Small intestine (tissue), 7 donors: ENCODE measurements around the gene ENO1. TPM values are rescaled to one million over a fixed set of nuclear protein-coding genes. Genes with fewer than 3 reads are reported as not detected.
A peak's percentile ranks its signal among the peaks of the same experiment; 100 is the strongest.

Experiments
- DNase-seq, 2 donors: peaks; one replicate each; pipeline versions ENCODE4 v3.0.0 to v3.0.0-alpha.2; 2013
- FAIRE-seq: peaks from 2 replicates; lab custom pipeline; 2012; peaks lifted over from hg19 to GRCh38; lab: Jason Lieb, UNC
- H3K27ac ChIP-seq, 3 donors: one replicate each; pipeline ENCODE4 v1.5.1; 2013; ENCODE audit warnings: low read length in 2 of 3, mild to moderate bottlenecking in 2 of 3, control low read depth in 1 of 3, inconsistent platforms in 1 of 3, low read depth in 1 of 3, moderate library complexity in 1 of 3
- H3K27me3 ChIP-seq, 3 donors: one replicate each; pipeline ENCODE4 v1.6.1; 2013; ENCODE audit warnings: low read length in 3 of 3, inconsistent platforms in 1 of 3; ENCODE audit not compliant: control insufficient read depth in 3 of 3, insufficient read depth in 3 of 3
- H3K36me3 ChIP-seq, 3 donors: one replicate each; pipeline ENCODE4 v1.6.1; 2013; ENCODE audit warnings: low read length in 3 of 3, inconsistent platforms in 1 of 3, low read depth in 1 of 3, mild to moderate bottlenecking in 1 of 3, moderate library complexity in 1 of 3; ENCODE audit not compliant: control insufficient read depth in 3 of 3, insufficient read depth in 2 of 3
- H3K4me1 ChIP-seq, 3 donors: one replicate each; pipeline ENCODE4 v1.6.1; 2013; ENCODE audit warnings: low read length in 2 of 3, inconsistent platforms in 1 of 3, low read depth in 1 of 3, mild to moderate bottlenecking in 1 of 3, moderate library complexity in 1 of 3; ENCODE audit not compliant: control insufficient read depth in 3 of 3, insufficient read depth in 2 of 3
- H3K4me3 ChIP-seq, 3 donors: one replicate each; pipeline ENCODE4 v1.5.1; 2013; ENCODE audit warnings: low read length in 3 of 3, control low read depth in 1 of 3, inconsistent platforms in 1 of 3, low read depth in 1 of 3, mild to moderate bottlenecking in 1 of 3, moderate library complexity in 1 of 3
- H3K9me3 ChIP-seq, 2 donors: one replicate each; pipeline ENCODE4 v1.6.1; 2013; ENCODE audit warnings: low read depth in 1 of 2, low read length in 1 of 2; ENCODE audit not compliant: control insufficient read depth in 2 of 2, insufficient read depth in 1 of 2
- WGBS, 3 donors: extraction: QIAGEN DNeasy Blood & Tissue Kit; methylation state at CpG; one replicate each; pipeline ENCODE4 v1.1.7; 2013; 5-methylcytosine and 5-hydroxymethylcytosine counted together
- polyA plus RNA-seq, 4 donors: library from polyadenylated mRNA; stranded (reverse) in 3 of 4; unstranded in 1 of 4; fragments of 200-250 nt in 3 of 4; fragments of 120-200 nt in 1 of 4; gene quantifications; one replicate each; pipeline versions ENCODE4 v1.2.1 to v1.2.3, GENCODE V29; 2013
- donor health status: healthy with polysubstance abuse.
- donor health status: control.
- donor health status: control.
- donor health status: Bipolar disorder and iron deficiency.
- donor health status: healthy.

Gene ENO1
- polyA plus RNA-seq, 4 donors = 491 to 829 (median 592) TPM

GRCh38 chr1:8871539-8871935, 6.9 kb downstream of the ENO1 start:
- no peaks in the 10 kb centered on the region for H3K9me3 ChIP-seq
- no peak overlapping the region for H3K4me3 ChIP-seq
- peak overlapping the region; percentile 2 to 18 (median 6) for H3K27ac ChIP-seq
- H3K36me3 ChIP-seq = peaks cover 22 to 90% (median 30%) of the 10 kb centered on the region in 3 donors
- 31 to 70% (median 54%) methylated on average over 7 of the region's 7 CpGs for WGBS, 3 donors
- peaks cover 9 to 65% (median 21%) of the 10 kb centered on the region in 3 donors for H3K4me1 ChIP-seq
- FAIRE-seq (no peak), DNase-seq (peak; percentile 63 to 82)
- no peaks in the 10 kb centered on the region for H3K27me3 ChIP-seq

- Histone ChIP-seq H3K4me3 (no peak overlapping the region), H3K4me1 (peaks cover 9 to 60% (median 18%) of the 10 kb centered on the region in 3 donors), H3K27ac (peak overlapping the region; percentile 6 to 19 (median 6)), H3K27me3 (no peaks in the 10 kb centered on the region), H3K9me3 (no peaks in the 10 kb centered on the region), H3K36me3 (peaks cover 24 to 94% (median 35%) of the 10 kb centered on the region in 3 donors)
- DNase-seq = peak in 1 of 2 donors; percentile 32
- 62 to 77% (median 67%) methylated on average over 18 of the region's 18 CpGs for WGBS, 3 donors
- FAIRE-seq = no peak
These were observed 7.6 kb downstream of the ENO1 start for GRCh38 chr1:8870616-8871538.

- peaks cover 9 to 52% (median 12%) of the 10 kb centered on the region in 3 donors for H3K4me1 ChIP-seq
- DNase-seq (peak; percentile 31 to 54), FAIRE-seq (no peak)
- H3K4me3 ChIP-seq = no peak overlapping the region
- 22 to 61% (median 43%) methylated on average over 6 of the region's 6 CpGs for WGBS, 3 donors
- H3K27me3 ChIP-seq = no peaks in the 10 kb centered on the region
- peak overlapping the region in 1 of 3 donors; percentile 19 for H3K27ac ChIP-seq
- H3K36me3 ChIP-seq = peaks cover 31 to 95% (median 41%) of the 10 kb centered on the region in 3 donors
- H3K9me3 ChIP-seq = no peaks in the 10 kb centered on the region
These were observed 8.4 kb downstream of the ENO1 start for GRCh38 chr1:8870103-8870502.

GRCh38 chr1:8867878-8868567, 10.5 kb downstream of the ENO1 start:
- Histone ChIP-seq H3K4me3 (no peak overlapping the region), H3K36me3 (peaks cover 41 to 96% (median 52%) of the 10 kb centered on the region in 3 donors), H3K4me1 (peaks cover 5 to 34% (median 6%) of the 10 kb centered on the region in 3 donors), H3K27me3 (no peaks in the 10 kb centered on the region), H3K27ac (no peak overlapping the region), H3K9me3 (no peaks in the 10 kb centered on the region)
- no peak for DNase-seq
- 80 to 85% (median 83%) methylated on average over 5 of the region's 5 CpGs for WGBS, 3 donors
- no peak for FAIRE-seq

- peaks cover 49 to 97% (median 54%) of the 10 kb centered on the region in 3 donors for H3K36me3 ChIP-seq
- DNase-seq = no peak
- no peaks in the 10 kb centered on the region for H3K9me3 ChIP-seq
- no peak overlapping the region for H3K27ac ChIP-seq
- no peak for FAIRE-seq
- 80 to 88% (median 82%) methylated on average over 11 of the region's 11 CpGs for WGBS, 3 donors
- H3K4me3 ChIP-seq = no peak overlapping the region
- no peaks in the 10 kb centered on the region for H3K27me3 ChIP-seq
- peaks cover 0 to 22% (median 6%) of the 10 kb centered on the region in 3 donors for H3K4me1 ChIP-seq
These were observed 11.6 kb downstream of the ENO1 start for GRCh38 chr1:8866792-8867415.

GRCh38 chr1:8866173-8866791, 12.2 kb downstream of the ENO1 start:
- no peak for FAIRE-seq
- H3K36me3 ChIP-seq = peaks cover 47 to 97% (median 55%) of the 10 kb centered on the region in 3 donors
- WGBS, 3 donors = 89 to 94% (median 92%) methylated on average over 10 of the region's 10 CpGs

GRCh38 chr1:8864713-8865344, 13.7 kb downstream of the ENO1 start:
- no peak for DNase-seq
- Histone ChIP-seq H3K9me3 (no peaks in the 10 kb centered on the region), H3K27ac (no peak overlapping the region), H3K36me3 (peaks cover 52 to 98% (median 57%) of the 10 kb centered on the region in 3 donors), H3K4me3 (no peak overlapping the region), H3K27me3 (no peaks in the 10 kb centered on the region), H3K4me1 (peaks cover 0 to 3% (median 0%) of the 10 kb centered on the region in 3 donors)
- WGBS, 3 donors = 87 to 91% (median 91%) methylated on average over 6 of the region's 6 CpGs
- no peak for FAIRE-seq

More at GRCh38 chr1:8866173-8866791, 12.2 kb downstream of the ENO1 start:
- no peak overlapping the region for H3K27ac ChIP-seq
- no peak for DNase-seq
- no peaks in the 10 kb centered on the region for H3K27me3 ChIP-seq
- no peak overlapping the region for H3K4me3 ChIP-seq
- peaks cover 0 to 16% (median 6%) of the 10 kb centered on the region in 3 donors for H3K4me1 ChIP-seq
- no peaks in the 10 kb centered on the region for H3K9me3 ChIP-seq
